22Rv1 (cell line): Measurements from ENCODE around the gene INPP5A.

ENCODE experiments used
- ZFX ChIP-seq: fragments of 450-650 bp; IDR thresholded peaks from 2 replicates; pipeline ENCODE4 v1.6.1; 2017; ENCODE audit warnings: antibody characterized with exemption, borderline replicate concordance
- TF ChIP-seq, protein P1 (sequence below): fragments of 450-650 bp; IDR thresholded peaks from 2 replicates; pipeline ENCODE4 v1.5.1; 2017; ENCODE audit warnings: mild to moderate bottlenecking

DNA sequence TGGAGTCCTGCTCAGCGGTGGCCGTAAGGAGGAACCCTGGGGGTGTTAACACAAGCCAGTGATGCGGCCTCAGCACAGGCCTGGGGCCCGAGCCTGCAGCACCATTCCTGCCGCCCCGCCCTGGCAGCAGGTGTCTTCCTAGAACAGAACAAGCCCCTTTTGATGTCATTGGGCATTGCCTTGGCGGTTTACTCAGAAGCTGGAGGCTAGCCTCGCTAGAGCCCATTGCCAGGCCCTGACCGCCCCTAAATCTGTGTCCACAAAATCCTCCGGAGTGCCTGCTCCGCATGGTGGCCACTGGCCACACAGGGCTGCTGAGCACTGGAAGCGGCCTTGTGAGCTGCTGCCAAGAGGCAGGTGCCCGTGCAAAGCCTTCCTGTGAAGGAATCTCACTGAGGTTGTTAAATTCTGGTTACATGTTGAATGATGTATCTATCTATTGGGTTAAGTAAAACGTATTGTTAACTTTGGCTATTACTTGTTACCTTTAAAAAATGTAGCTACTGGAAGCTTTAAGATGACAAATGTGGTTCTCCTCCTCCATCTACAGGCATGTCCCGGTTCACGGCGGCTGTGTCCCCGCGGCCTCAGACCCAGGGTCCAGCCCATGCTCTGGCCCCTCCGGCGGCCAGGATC, 1.2 kb upstream of the INPP5A start:
- TF ChIP-seq, protein P1, sequence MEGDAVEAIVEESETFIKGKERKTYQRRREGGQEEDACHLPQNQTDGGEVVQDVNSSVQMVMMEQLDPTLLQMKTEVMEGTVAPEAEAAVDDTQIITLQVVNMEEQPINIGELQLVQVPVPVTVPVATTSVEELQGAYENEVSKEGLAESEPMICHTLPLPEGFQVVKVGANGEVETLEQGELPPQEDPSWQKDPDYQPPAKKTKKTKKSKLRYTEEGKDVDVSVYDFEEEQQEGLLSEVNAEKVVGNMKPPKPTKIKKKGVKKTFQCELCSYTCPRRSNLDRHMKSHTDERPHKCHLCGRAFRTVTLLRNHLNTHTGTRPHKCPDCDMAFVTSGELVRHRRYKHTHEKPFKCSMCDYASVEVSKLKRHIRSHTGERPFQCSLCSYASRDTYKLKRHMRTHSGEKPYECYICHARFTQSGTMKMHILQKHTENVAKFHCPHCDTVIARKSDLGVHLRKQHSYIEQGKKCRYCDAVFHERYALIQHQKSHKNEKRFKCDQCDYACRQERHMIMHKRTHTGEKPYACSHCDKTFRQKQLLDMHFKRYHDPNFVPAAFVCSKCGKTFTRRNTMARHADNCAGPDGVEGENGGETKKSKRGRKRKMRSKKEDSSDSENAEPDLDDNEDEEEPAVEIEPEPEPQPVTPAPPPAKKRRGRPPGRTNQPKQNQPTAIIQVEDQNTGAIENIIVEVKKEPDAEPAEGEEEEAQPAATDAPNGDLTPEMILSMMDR, result no peak
- TF ChIP-seq ZFX, result no peak
